HG02852 (cell line): ENCODE data around the gene RPUSD4.

Experiments
- ATAC-seq: cut with Tn5 transposase; IDR thresholded peaks from one replicate; pipeline ENCODE4 v1.9.1; 2021; ENCODE audit warnings: mild to moderate bottlenecking, moderate library complexity; ENCODE audit not compliant: unreplicated experiment

Gene RPUSD4

GRCh38 chr11:126159719-126160344, 51.6 kb downstream of the RPUSD4 start:
- ATAC-seq: no peak

- ATAC-seq: no peak
Observed at GRCh38 chr11:126158054-126158791, 53.2 kb downstream of the RPUSD4 start.

- no peak for ATAC-seq
Observed at GRCh38 chr11:126157326-126158030, 54.0 kb downstream of the RPUSD4 start.

GRCh38 chr11:126156814-126157213, 54.6 kb downstream of the RPUSD4 start:
- ATAC-seq: no peak

- ATAC-seq: no peak
Observed at GRCh38 chr11:126155402-126156187, 55.9 kb downstream of the RPUSD4 start.

- no peak for ATAC-seq
Observed at GRCh38 chr11:126154691-126155090, 56.8 kb downstream of the RPUSD4 start.

- no peak for ATAC-seq
Observed at GRCh38 chr11:126153972-126154371, 57.5 kb downstream of the RPUSD4 start.

GRCh38 chr11:126153006-126153405, 58.4 kb downstream of the RPUSD4 start:
- no peak for ATAC-seq

GRCh38 chr11:126152586-126152985, 58.9 kb downstream of the RPUSD4 start:
- ATAC-seq: no peak

GRCh38 chr11:126152152-126152551, 59.3 kb downstream of the RPUSD4 start:
- ATAC-seq: no peak
